Smooth muscle cell (in vitro differentiated cells): ENCODE measurements around the gene KCNRG. TPM values are rescaled to one million over a fixed set of nuclear protein-coding genes. Genes with fewer than 3 reads are reported as not detected.
"Not testable (repeated sequence)": the region's sequence is repeated elsewhere in the genome, so short reads cannot be mapped to it uniquely, and the experiment has no call there.

Source experiments
- DNase-seq: peaks from one replicate; lab custom pipeline; 2025; ENCODE audit not compliant: unreplicated experiment; lab: John Stamatoyannopoulos, UW
- H2AFZ ChIP-seq: fragments of 200-600 bp; sonication (generic); 2 replicates; pipeline ENCODE4 v1.6.0; 2016; ENCODE audit warnings: antibody characterized with exemption, low read depth, mild to moderate bottlenecking
- H3F3A ChIP-seq: fragments of 200-600 bp; sonication (generic); 2 replicates; pipeline ENCODE4 v1.6.0; 2017; ENCODE audit warnings: antibody characterized with exemption, low read depth
- H3K27ac ChIP-seq: fragments of 200-600 bp; sonication (generic); 2 replicates; pipeline ENCODE4 v1.5.1; 2016; ENCODE audit warnings: low read depth, mild to moderate bottlenecking
- H3K27me3 ChIP-seq: fragments of 200-600 bp; sonication (generic); 2 replicates; pipeline ENCODE4 v1.6.1; 2016; ENCODE audit warnings: low read depth, mild to moderate bottlenecking
- H3K36me3 ChIP-seq: fragments of 200-600 bp; sonication (generic); 2 replicates; pipeline ENCODE4 v1.5.1; 2016; ENCODE audit warnings: low read depth
- H3K4me1 ChIP-seq: fragments of 200-600 bp; sonication (generic); 2 replicates; pipeline ENCODE4 v1.5.1; 2016; ENCODE audit warnings: low read depth
- H3K4me2 ChIP-seq: fragments of 200-600 bp; sonication (generic); 2 replicates; pipeline ENCODE4 v1.6.0; 2016; ENCODE audit warnings: mild to moderate bottlenecking
- H3K4me3 ChIP-seq: fragments of 200-600 bp; sonication (generic); 2 replicates; pipeline ENCODE4 v1.5.1; 2016; ENCODE audit warnings: mild to moderate bottlenecking
- H3K79me2 ChIP-seq: fragments of 200-600 bp; sonication (generic); 2 replicates; pipeline ENCODE4 v1.6.0; 2016; ENCODE audit warnings: low read depth, mild to moderate bottlenecking
- H3K9ac ChIP-seq: fragments of 200-600 bp; sonication (generic); 2 replicates; pipeline ENCODE4 v1.6.0; 2016; ENCODE audit warnings: low read depth
- H3K9me3 ChIP-seq: fragments of 200-600 bp; sonication (generic); replicated peaks from 2 replicates; pipeline ENCODE4 v1.5.1; 2016; ENCODE audit warnings: low read depth
- H4K20me1 ChIP-seq: fragments of 200-600 bp; sonication (generic); 2 replicates; pipeline ENCODE4 v1.6.0; 2016; ENCODE audit warnings: low read depth
- WGBS: methylation state at CpG from one replicate; pipeline ENCODE4 v1.1.7; 2016; ENCODE audit warnings: low lambda C conversion rate; 5-methylcytosine and 5-hydroxymethylcytosine counted together
- polyA plus RNA-seq: library from polyadenylated mRNA; unstranded; fragments of >200 nt; fragmentation: Nextera tagmentation; extraction: Ambion mirVana; gene quantifications from 2 replicates; pipeline ENCODE4 v1.2.1, GENCODE V29; 2016
- total RNA-seq: library from RNA; depleted of rRNA; stranded (reverse); fragments of >200 nt; gene quantifications from 2 replicates; pipeline ENCODE4 v1.2.3, GENCODE V29; 2014
- TF ChIP-seq, protein P1 (sequence below): fragments of 200-600 bp; sonication (generic); IDR thresholded peaks from 2 replicates; pipeline ENCODE4 v1.5.1; 2017; ENCODE audit warnings: borderline replicate concordance, mild to moderate bottlenecking, antibody characterized with exemption; ENCODE audit not compliant: insufficient read depth, poor library complexity, severe bottlenecking

The KCNRG gene
- total and polyA plus RNA-seq, 2 experiments from 2014 or later: 0.87 to 2.7 TPM

DNA sequence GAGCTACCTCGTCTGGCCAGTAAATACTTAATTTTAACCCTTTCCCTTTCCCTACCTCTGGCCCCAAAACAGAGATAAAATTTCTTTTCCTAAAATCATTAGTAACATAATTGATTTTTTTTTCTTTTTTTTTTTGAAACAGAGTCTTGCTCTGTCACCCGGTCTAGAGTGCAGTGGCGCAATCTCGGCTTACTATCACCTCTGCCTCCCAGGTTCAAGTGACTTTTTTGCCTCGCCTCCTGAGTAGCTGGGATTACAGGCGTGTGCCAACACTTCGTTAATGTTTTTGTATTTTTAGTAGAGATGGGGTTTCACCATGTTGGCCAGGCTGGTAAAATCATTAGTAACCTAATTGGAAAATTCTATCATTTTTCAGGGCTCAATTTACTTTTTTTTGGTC is 28.8 kb upstream of the KCNRG start:
- Histone ChIP-seq H3K4me3 (no peak overlapping the region), H3K9me3 (no peaks in the 10 kb centered on the region), H3K4me2 (no peak overlapping the region), H3K9ac (no peak overlapping the region), H3F3A (no peaks in the 10 kb centered on the region), H3K79me2 (no peaks in the 10 kb centered on the region), H3K4me1 (no peaks in the 10 kb centered on the region), H3K36me3 (no peaks in the 10 kb centered on the region), H4K20me1 (no peaks in the 10 kb centered on the region), H3K27ac (no peak overlapping the region), H2AFZ (no peak overlapping the region), H3K27me3 (no peaks in the 10 kb centered on the region)
- WGBS: 83% methylated on average over 7 of the region's 7 CpGs
- no peak for DNase-seq
- TF ChIP-seq, protein P1, sequence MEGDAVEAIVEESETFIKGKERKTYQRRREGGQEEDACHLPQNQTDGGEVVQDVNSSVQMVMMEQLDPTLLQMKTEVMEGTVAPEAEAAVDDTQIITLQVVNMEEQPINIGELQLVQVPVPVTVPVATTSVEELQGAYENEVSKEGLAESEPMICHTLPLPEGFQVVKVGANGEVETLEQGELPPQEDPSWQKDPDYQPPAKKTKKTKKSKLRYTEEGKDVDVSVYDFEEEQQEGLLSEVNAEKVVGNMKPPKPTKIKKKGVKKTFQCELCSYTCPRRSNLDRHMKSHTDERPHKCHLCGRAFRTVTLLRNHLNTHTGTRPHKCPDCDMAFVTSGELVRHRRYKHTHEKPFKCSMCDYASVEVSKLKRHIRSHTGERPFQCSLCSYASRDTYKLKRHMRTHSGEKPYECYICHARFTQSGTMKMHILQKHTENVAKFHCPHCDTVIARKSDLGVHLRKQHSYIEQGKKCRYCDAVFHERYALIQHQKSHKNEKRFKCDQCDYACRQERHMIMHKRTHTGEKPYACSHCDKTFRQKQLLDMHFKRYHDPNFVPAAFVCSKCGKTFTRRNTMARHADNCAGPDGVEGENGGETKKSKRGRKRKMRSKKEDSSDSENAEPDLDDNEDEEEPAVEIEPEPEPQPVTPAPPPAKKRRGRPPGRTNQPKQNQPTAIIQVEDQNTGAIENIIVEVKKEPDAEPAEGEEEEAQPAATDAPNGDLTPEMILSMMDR: no peak

DNA sequence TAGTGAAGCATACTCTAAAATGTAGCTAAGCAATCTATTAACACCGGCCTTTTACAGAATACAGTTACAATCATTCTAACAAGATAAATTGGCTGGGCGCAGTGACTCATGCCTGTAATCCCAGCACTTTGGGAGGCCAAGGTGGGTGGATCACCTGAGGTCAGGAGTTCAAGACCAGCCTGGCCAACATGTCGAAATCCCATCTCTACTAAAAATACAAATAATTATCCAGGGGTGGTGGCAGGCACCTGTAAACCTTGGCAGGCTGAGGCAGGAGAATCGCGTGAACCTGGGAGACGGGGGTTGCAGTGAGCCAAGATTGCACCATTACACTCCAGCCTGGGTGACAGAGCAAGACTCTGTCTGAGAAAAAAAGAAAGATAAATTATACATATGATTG is 24.6 kb upstream of the KCNRG start:
- H3K36me3 ChIP-seq, H3K4me3 ChIP-seq, H3K9ac ChIP-seq, H3K27me3 ChIP-seq, DNase-seq, H3K4me1 ChIP-seq, H2AFZ ChIP-seq, H4K20me1 ChIP-seq, H3K79me2 ChIP-seq, H3K4me2 ChIP-seq, H3F3A ChIP-seq, H3K27ac ChIP-seq, H3K9me3 ChIP-seq: not testable (repeated sequence)
- WGBS: 99% methylated on average over 6 of the region's 6 CpGs

DNA sequence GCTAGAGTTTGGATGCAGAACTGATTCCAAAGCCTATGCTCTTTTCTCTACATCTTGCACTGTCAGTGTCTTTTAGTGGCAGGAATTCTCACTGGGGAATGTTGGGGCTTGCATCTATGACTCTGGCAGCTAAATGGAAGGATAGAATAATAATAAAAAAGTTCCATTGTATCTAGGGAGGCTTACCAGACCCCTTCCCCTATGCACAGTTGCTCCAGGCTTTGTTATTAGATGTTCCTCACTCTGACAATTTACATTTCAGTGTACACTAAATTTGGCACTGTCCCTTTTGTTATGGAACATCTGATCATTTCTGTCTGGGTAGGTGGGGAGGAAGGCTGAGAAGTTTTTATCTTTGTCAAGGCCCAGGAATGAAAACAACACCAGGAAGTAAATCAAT is 22.1 kb upstream of the KCNRG start:
- H3K4me3 ChIP-seq: no peak overlapping the region
- no peak overlapping the region for H3K9ac ChIP-seq
- no peaks in the 10 kb centered on the region for H3K9me3 ChIP-seq
- no peak overlapping the region for H2AFZ ChIP-seq
- H3K4me1 ChIP-seq: peaks cover 12% of the 10 kb centered on the region
- peaks cover 3% of the 10 kb centered on the region for H3F3A ChIP-seq
- H3K27ac ChIP-seq: no peak overlapping the region
- no peak overlapping the region for H3K4me2 ChIP-seq
- H3K36me3 ChIP-seq: no peaks in the 10 kb centered on the region
- no peak for DNase-seq
- H4K20me1 ChIP-seq: peaks cover under 1% of the 10 kb centered on the region
- H3K27me3 ChIP-seq: no peaks in the 10 kb centered on the region
- peaks cover 7% of the 10 kb centered on the region for H3K79me2 ChIP-seq
- TF ChIP-seq, protein P1: no peak

DNA sequence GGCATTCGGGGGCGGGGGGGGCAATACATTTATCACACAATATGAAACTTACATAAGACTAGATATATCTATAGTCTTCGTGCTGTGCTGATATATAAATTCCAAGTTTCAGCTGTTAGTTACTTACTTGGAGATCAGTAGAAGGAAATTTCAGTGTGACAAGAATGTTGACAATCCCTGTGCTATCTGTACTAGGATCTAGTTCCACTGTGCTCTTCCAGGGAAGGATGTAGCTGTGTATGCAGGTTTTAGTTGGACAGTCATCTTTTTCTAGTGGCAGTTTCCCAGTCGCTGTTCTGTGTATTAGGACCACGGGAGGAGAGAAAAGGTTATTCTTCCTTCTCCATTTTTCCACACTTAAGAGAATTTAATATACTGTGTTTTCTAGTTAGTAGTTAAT is 21.6 kb upstream of the KCNRG start:
- H3K4me2 ChIP-seq: no peak overlapping the region
- no peak overlapping the region for H3K9ac ChIP-seq
- H3F3A ChIP-seq: peaks cover 3% of the 10 kb centered on the region
- H3K4me1 ChIP-seq: peaks cover 17% of the 10 kb centered on the region
- no peaks in the 10 kb centered on the region for H3K9me3 ChIP-seq
- no peaks in the 10 kb centered on the region for H3K27me3 ChIP-seq
- H4K20me1 ChIP-seq: peaks cover 6% of the 10 kb centered on the region
- TF ChIP-seq, protein P1: no peak
- no peak overlapping the region for H3K27ac ChIP-seq
- peaks cover 12% of the 10 kb centered on the region for H3K79me2 ChIP-seq
- 81% methylated on average over 5 of the region's 5 CpGs for WGBS
- H2AFZ ChIP-seq: no peak overlapping the region
- DNase-seq: no peak
- H3K4me3 ChIP-seq: no peak overlapping the region
- no peaks in the 10 kb centered on the region for H3K36me3 ChIP-seq
